HG03354 (cell line): ENCODE data around the gene DPP3.
"Not testable (repeated sequence)": the region's sequence is repeated elsewhere in the genome, so short reads cannot be mapped to it uniquely, and the experiment has no call there.

Experiments used
- ATAC-seq: cut with Tn5 transposase; IDR thresholded peaks from one replicate; pipeline ENCODE4 v1.9.1; 2021; ENCODE audit warnings: mild to moderate bottlenecking; ENCODE audit not compliant: unreplicated experiment, poor library complexity, severe bottlenecking

The DPP3 gene

GRCh38 chr11:66464116-66464515, 16.1 kb upstream of the DPP3 start:
- ATAC-seq: not testable (repeated sequence)

- no peak for ATAC-seq
Observed at GRCh38 chr11:66464916-66465315, 15.3 kb upstream of the DPP3 start.

- ATAC-seq: no peak
Observed at GRCh38 chr11:66465373-66466224, 14.6 kb upstream of the DPP3 start.

- ATAC-seq: peak; percentile 75
Observed at GRCh38 chr11:66466225-66467033, 13.8 kb upstream of the DPP3 start, which contains the start of gene PELI3. Gene PELI3 (plus strand): TSS chr11:66466905. CDS start chr11:66468129, 1,224 bp downstream.

- peak; percentile 41 for ATAC-seq
Observed at GRCh38 chr11:66467034-66467659, 13.1 kb upstream of the DPP3 start.

- ATAC-seq: no peak
Observed at GRCh38 chr11:66467756-66468155, 12.5 kb upstream of the DPP3 start.

GRCh38 chr11:66468691-66469090, 11.5 kb upstream of the DPP3 start:
- ATAC-seq: no peak

- ATAC-seq: no peak
Observed at GRCh38 chr11:66469441-66469840, 10.8 kb upstream of the DPP3 start.

GRCh38 chr11:66470015-66470414, 10.2 kb upstream of the DPP3 start:
- no peak for ATAC-seq

GRCh38 chr11:66471142-66471541, 9.1 kb upstream of the DPP3 start:
- no peak for ATAC-seq

- ATAC-seq: no peak
Observed at GRCh38 chr11:66472054-66472453, 8.2 kb upstream of the DPP3 start.

GRCh38 chr11:66473167-66473566, 7.1 kb upstream of the DPP3 start:
- ATAC-seq: no peak

- no peak for ATAC-seq
Observed at GRCh38 chr11:66473608-66474515, 6.4 kb upstream of the DPP3 start.

- ATAC-seq: no peak
Observed at GRCh38 chr11:66475349-66476172, 4.7 kb upstream of the DPP3 start.

- ATAC-seq: no peak
Observed at GRCh38 chr11:66476173-66476840, 3.9 kb upstream of the DPP3 start.

GRCh38 chr11:66476841-66477251, 3.4 kb upstream of the DPP3 start:
- ATAC-seq: no peak

- ATAC-seq: no peak
Observed at GRCh38 chr11:66477263-66478201, 2.7 kb upstream of the DPP3 start.
